Neural progenitor cell (in vitro differentiated cells): ENCODE results near the gene CYSTM1. TPM values are rescaled to one million over a fixed set of nuclear protein-coding genes. Genes with fewer than 3 reads are reported as not detected.
A peak's percentile ranks its signal among the peaks of the same experiment; 100 is the strongest.

Source experiments
- DNase-seq: peaks from one replicate; pipeline ENCODE4 v3.0.0-alpha.2; 2016; ENCODE audit warnings: low spot score
- H2AFZ ChIP-seq: fragments of 200-600 bp; sonication (generic); replicated peaks from 2 replicates; pipeline ENCODE4 v1.6.1; 2016; ENCODE audit warnings: antibody characterized with exemption
- H3F3A ChIP-seq: fragments of 200-600 bp; sonication (generic); 2 replicates; pipeline ENCODE4 v1.6.1; 2016; ENCODE audit warnings: antibody characterized with exemption, low read depth
- H3K27ac ChIP-seq: fragments of 200-600 bp; sonication (generic); 2 replicates; pipeline ENCODE4 v1.5.1; 2016; ENCODE audit warnings: mild to moderate bottlenecking
- H3K27me3 ChIP-seq: fragments of 200-600 bp; sonication (generic); 2 replicates; pipeline ENCODE4 v1.6.1; 2016; ENCODE audit warnings: mild to moderate bottlenecking, moderate library complexity
- H3K36me3 ChIP-seq: fragments of 200-600 bp; sonication (generic); 2 replicates; pipeline ENCODE4 v1.5.1; 2016
- H3K4me1 ChIP-seq: fragments of 200-600 bp; sonication (generic); 2 replicates; pipeline ENCODE4 v1.6.1; 2016; ENCODE audit warnings: mixed run types
- H3K4me2 ChIP-seq: fragments of 200-600 bp; sonication (generic); 2 replicates; pipeline ENCODE4 v1.6.1; 2016
- H3K4me3 ChIP-seq: fragments of 200-600 bp; sonication (generic); 2 replicates; pipeline ENCODE4 v1.5.1; 2016
- H3K79me2 ChIP-seq: fragments of 200-600 bp; sonication (generic); 2 replicates; pipeline ENCODE4 v1.6.1; 2016; ENCODE audit warnings: low read depth
- H3K9ac ChIP-seq: fragments of 200-600 bp; sonication (generic); 2 replicates; pipeline ENCODE4 v1.6.1; 2016
- H3K9me3 ChIP-seq: fragments of 200-600 bp; sonication (generic); 2 replicates; pipeline ENCODE4 v1.5.1; 2016; ENCODE audit warnings: low read depth
- H4K20me1 ChIP-seq: fragments of 200-600 bp; sonication (generic); 2 replicates; pipeline ENCODE4 v1.6.1; 2016; ENCODE audit warnings: low read depth
- H3K27ac Mint-ChIP-seq: 3 replicates; pipeline ENCODE4 v1.8.0; 2021; ENCODE audit warnings: mixed read lengths
- H3K27me3 Mint-ChIP-seq: 2 replicates; pipeline ENCODE4 v1.8.0; 2022; ENCODE audit warnings: low read depth, mild to moderate bottlenecking, inconsistent platforms, moderate library complexity, mixed read lengths; ENCODE audit not compliant: insufficient read depth
- H3K36me3 Mint-ChIP-seq: 3 replicates; pipeline ENCODE4 v1.8.0; 2021; ENCODE audit warnings: mixed read lengths
- H3K4me1 Mint-ChIP-seq: 3 replicates; pipeline ENCODE4 v1.8.0; 2021; ENCODE audit warnings: mixed read lengths
- H3K4me3 Mint-ChIP-seq: 3 replicates; pipeline ENCODE4 v1.8.0; 2021; ENCODE audit warnings: mild to moderate bottlenecking, moderate library complexity, mixed read lengths
- H3K9me3 Mint-ChIP-seq: 3 replicates; pipeline ENCODE4 v1.8.0; 2020; ENCODE audit warnings: mixed read lengths
- CTCF ChIP-seq: fragments of 200-600 bp; sonication (generic); IDR thresholded peaks from 2 replicates; pipeline ENCODE4 v1.5.1; 2017; ENCODE audit warnings: antibody characterized with exemption, mild to moderate bottlenecking
- EZH2 ChIP-seq: fragments of 200-600 bp; sonication (generic); IDR thresholded peaks from 2 replicates; pipeline ENCODE4 v1.6.1; 2017; ENCODE audit warnings: antibody characterized with exemption, mild to moderate bottlenecking, moderate library complexity
- EZH2phosphoT487 ChIP-seq: fragments of 200-600 bp; sonication (generic); IDR thresholded peaks from 2 replicates; pipeline ENCODE4 v1.6.1; 2017; ENCODE audit warnings: antibody characterized with exemption
- total RNA-seq: library from RNA; depleted of rRNA; stranded (reverse); fragments of >200 nt; gene quantifications from 2 replicates; pipeline ENCODE4 v1.2.3, GENCODE V29; 2015; ENCODE audit warnings: low replicate concordance

CYSTM1 gene
- total RNA-seq, 1 donor from 2014 or later: 8.9 TPM

- Histone ChIP-seq H3K9me3 (no peaks in the 10 kb centered on the region), H3K79me2 (no peaks in the 10 kb centered on the region), H4K20me1 (peaks cover 10% of the 10 kb centered on the region), H3K36me3 (no peaks in the 10 kb centered on the region), H2AFZ (no peak overlapping the region), H3K4me3 (no peak overlapping the region), H3F3A (peaks cover 11% of the 10 kb centered on the region), H3K9ac (no peak overlapping the region), H3K4me2 (no peak overlapping the region), H3K27ac (no peak overlapping the region), H3K27me3 (no peaks in the 10 kb centered on the region), H3K4me1 (peaks cover 12% of the 10 kb centered on the region)
- H3K27me3 Mint-ChIP-seq: no peaks in the 10 kb centered on the region
- H3K9me3 Mint-ChIP-seq: no peaks in the 10 kb centered on the region
- TF ChIP-seq CTCF (no peak), EZH2 (no peak), EZH2phosphoT487 (no peak)
- no peak overlapping the region for H3K4me3 Mint-ChIP-seq
- peaks cover 13% of the 10 kb centered on the region for H3K4me1 Mint-ChIP-seq
- H3K27ac Mint-ChIP-seq: no peak overlapping the region
- DNase-seq: no peak
- H3K36me3 Mint-ChIP-seq: no peaks in the 10 kb centered on the region
Observed at GRCh38 chr5:140236891-140237598, 62.1 kb downstream of the CYSTM1 start.

- no peaks in the 10 kb centered on the region for H3K9me3 ChIP-seq
- H3K4me3 Mint-ChIP-seq: no peak overlapping the region
- H3K4me2 ChIP-seq: no peak overlapping the region
Observed at GRCh38 chr5:140238756-140239155, 63.8 kb downstream of the CYSTM1 start.

GRCh38 chr5:140239461-140239860, 64.5 kb downstream of the CYSTM1 start:
- H4K20me1 ChIP-seq: peaks cover 12% of the 10 kb centered on the region
- no peaks in the 10 kb centered on the region for H3K36me3 Mint-ChIP-seq
- no peaks in the 10 kb centered on the region for H3K36me3 ChIP-seq
- no peak overlapping the region for H2AFZ ChIP-seq
- peaks cover 18% of the 10 kb centered on the region for H3K4me1 Mint-ChIP-seq
- TF ChIP-seq EZH2: no peak
- no peak for DNase-seq
- H3K9me3 ChIP-seq: no peaks in the 10 kb centered on the region
- H3K9me3 Mint-ChIP-seq: no peaks in the 10 kb centered on the region
- no peak overlapping the region for H3K4me2 ChIP-seq
- H3K9ac ChIP-seq: no peak overlapping the region
- H3K27me3 Mint-ChIP-seq: peaks cover 2% of the 10 kb centered on the region
- no peak overlapping the region for H3K4me3 Mint-ChIP-seq
- H3K79me2 ChIP-seq: no peaks in the 10 kb centered on the region
- peaks cover 17% of the 10 kb centered on the region for H3F3A ChIP-seq
- no peak overlapping the region for H3K4me3 ChIP-seq
- peaks cover 14% of the 10 kb centered on the region for H3K4me1 ChIP-seq
- H3K27ac Mint-ChIP-seq: no peak overlapping the region
- H3K27ac ChIP-seq: no peak overlapping the region
- H3K27me3 ChIP-seq: no peaks in the 10 kb centered on the region

More at GRCh38 chr5:140238756-140239155, 63.8 kb downstream of the CYSTM1 start:
- Mint-ChIP-seq H3K27me3 (peaks cover 2% of the 10 kb centered on the region), H3K36me3 (no peaks in the 10 kb centered on the region), H3K9me3 (no peaks in the 10 kb centered on the region), H3K27ac (no peak overlapping the region), H3K4me1 (peaks cover 17% of the 10 kb centered on the region)
- Histone ChIP-seq H3K9ac (no peak overlapping the region), H3K36me3 (no peaks in the 10 kb centered on the region), H3K27me3 (no peaks in the 10 kb centered on the region), H3F3A (peaks cover 17% of the 10 kb centered on the region), H3K4me3 (no peak overlapping the region), H3K27ac (no peak overlapping the region), H2AFZ (no peak overlapping the region), H3K79me2 (no peaks in the 10 kb centered on the region), H4K20me1 (peaks cover 12% of the 10 kb centered on the region), H3K4me1 (peaks cover 14% of the 10 kb centered on the region)
- DNase-seq: no peak
- TF ChIP-seq EZH2 (no peak), EZH2phosphoT487 (no peak), CTCF (no peak)

GRCh38 chr5:140239939-140240700, 65.1 kb downstream of the CYSTM1 start:
- Histone ChIP-seq H3K36me3 (no peaks in the 10 kb centered on the region), H3K27ac (no peak overlapping the region), H3K4me1 (peaks cover 14% of the 10 kb centered on the region), H3K9me3 (no peaks in the 10 kb centered on the region), H3K9ac (no peak overlapping the region), H3K27me3 (no peaks in the 10 kb centered on the region), H2AFZ (no peak overlapping the region), H4K20me1 (peaks cover 12% of the 10 kb centered on the region), H3K79me2 (no peaks in the 10 kb centered on the region), H3K4me3 (no peak overlapping the region), H3K4me2 (no peak overlapping the region), H3F3A (peaks cover 21% of the 10 kb centered on the region)
- Mint-ChIP-seq H3K36me3 (no peaks in the 10 kb centered on the region), H3K27ac (no peak overlapping the region), H3K4me3 (no peak overlapping the region), H3K9me3 (no peaks in the 10 kb centered on the region), H3K4me1 (peaks cover 23% of the 10 kb centered on the region), H3K27me3 (peaks cover 2% of the 10 kb centered on the region)
- TF ChIP-seq CTCF: peak; percentile 74
- TF ChIP-seq EZH2: no peak
- peak; percentile 82 for DNase-seq
